WTC11 (cell line): ENCODE measurements around the gene SLAIN1. TPM values are rescaled to one million over a fixed set of nuclear protein-coding genes. Genes with fewer than 3 reads are reported as not detected.

Experiments used
- ATAC-seq: fragments of 200-7000 bp; cut with Tn5 transposase; 2 replicates; pipeline ENCODE4 v1.10.0; 2021; ENCODE audit warnings: mild to moderate bottlenecking, moderate library complexity
- CTCF ChIA-PET: fragments of 300-600 bp; sonication (Branson Sonifier 250); formaldehyde crosslinking; loops from one replicate; lab custom pipeline; 2021; ENCODE audit warnings: antibody characterized with exemption; lab: Charles Lee
- POLR2A ChIA-PET: fragments of 350-600 bp; sonication (Branson Sonifier 250); formaldehyde crosslinking; loops from one replicate; lab custom pipeline; 2021; ENCODE audit warnings: antibody characterized with exemption; lab: Charles Lee
- DNase-seq: peaks from one replicate; pipeline ENCODE4 v3.0.0; 2021; ENCODE audit warnings: low spot score
- H3K27ac Mint-ChIP-seq: 2 replicates; pipeline ENCODE4 v1.8.0; 2021; ENCODE audit warnings: mixed read lengths
- H3K27me3 Mint-ChIP-seq: 2 replicates; pipeline ENCODE4 v1.8.0; 2021; ENCODE audit warnings: low read depth, mild to moderate bottlenecking, moderate library complexity, mixed read lengths
- H3K36me3 Mint-ChIP-seq: 2 replicates; pipeline ENCODE4 v1.8.0; 2021; ENCODE audit warnings: mixed read lengths
- H3K4me1 Mint-ChIP-seq: 2 replicates; pipeline ENCODE4 v1.8.0; 2022; ENCODE audit warnings: mixed read lengths
- H3K4me3 Mint-ChIP-seq: 2 replicates; pipeline ENCODE4 v1.8.0; 2021; ENCODE audit warnings: mild to moderate bottlenecking, moderate library complexity, mixed read lengths
- H3K9me3 Mint-ChIP-seq: 2 replicates; pipeline ENCODE4 v1.8.0; 2021; ENCODE audit warnings: mixed read lengths
- ATF6 ChIP-seq: sonication (generic); formaldehyde crosslinking; IDR thresholded peaks from 2 replicates; pipeline ENCODE4 v1.8.1; 2023; ENCODE audit warnings: mild to moderate bottlenecking, missing genetic modification reagents
- CTCF ChIP-seq: fragments of 200-600 bp; IDR thresholded peaks from 2 replicates; pipeline ENCODE4 v1.8.0; 2022; ENCODE audit warnings: antibody characterized with exemption
- E2F1 ChIP-seq: sonication (generic); formaldehyde crosslinking; IDR thresholded peaks from 2 replicates; pipeline ENCODE4 v1.8.0; 2022; ENCODE audit warnings: mild to moderate bottlenecking, missing genetic modification reagents
- FOXJ3 ChIP-seq: sonication (generic); formaldehyde crosslinking; IDR thresholded peaks from 2 replicates; pipeline ENCODE4 v1.9.0; 2021; ENCODE audit warnings: missing genetic modification reagents, mild to moderate bottlenecking, borderline replicate concordance
- FOXP1 ChIP-seq: sonication (generic); formaldehyde crosslinking; IDR thresholded peaks from 2 replicates; pipeline ENCODE4 v1.8.0; 2022; ENCODE audit warnings: missing genetic modification reagents, mild to moderate bottlenecking, moderate library complexity, borderline replicate concordance
- GABPB1 ChIP-seq: sonication (generic); formaldehyde crosslinking; IDR thresholded peaks from 2 replicates; pipeline ENCODE4 v1.8.1; 2023; ENCODE audit warnings: mild to moderate bottlenecking, missing genetic modification reagents
- GRHL2 ChIP-seq: fragments of 250-450 bp; sonication (Bioruptor Pico); IDR thresholded peaks from 2 replicates; pipeline ENCODE4 v1.8.0; 2022; ENCODE audit warnings: mild to moderate bottlenecking, moderate library complexity; ENCODE audit not compliant: insufficient replicate concordance, severe bottlenecking
- IRF2 ChIP-seq: sonication (generic); formaldehyde crosslinking; IDR thresholded peaks from 2 replicates; pipeline ENCODE4 v1.8.0; 2022; ENCODE audit warnings: low read depth, missing genetic modification reagents, borderline replicate concordance
- JAZF1 ChIP-seq: fragments of 250-450 bp; sonication (Bioruptor Pico); IDR thresholded peaks from 2 replicates; pipeline ENCODE4 v1.9.0; 2021; ENCODE audit warnings: moderate library complexity, mild to moderate bottlenecking, inconsistent platforms
- JUN ChIP-seq: sonication (generic); formaldehyde crosslinking; IDR thresholded peaks from 2 replicates; pipeline ENCODE4 v1.8.0; 2023; ENCODE audit warnings: mild to moderate bottlenecking, missing genetic modification reagents
- MXD4 ChIP-seq: fragments of 250-450 bp; sonication (Bioruptor Pico); IDR thresholded peaks from 2 replicates; pipeline ENCODE4 v1.8.0; 2021; ENCODE audit warnings: mild to moderate bottlenecking, moderate library complexity, borderline replicate concordance
- MYBL2 ChIP-seq: sonication (generic); formaldehyde crosslinking; IDR thresholded peaks from 2 replicates; pipeline ENCODE4 v1.8.1; 2023; ENCODE audit warnings: mild to moderate bottlenecking, moderate library complexity, missing genetic modification reagents
- NFATC4 ChIP-seq: fragments of 250-450 bp; sonication (Bioruptor Pico); IDR thresholded peaks from 2 replicates; pipeline ENCODE4 v1.9.0; 2021; ENCODE audit warnings: mild to moderate bottlenecking
- SMAD3 ChIP-seq: sonication (generic); formaldehyde crosslinking; IDR thresholded peaks from 2 replicates; pipeline ENCODE4 v1.8.0; 2022; ENCODE audit warnings: missing genetic modification reagents, mild to moderate bottlenecking, borderline replicate concordance
- STAT6 ChIP-seq: sonication (generic); formaldehyde crosslinking; conservative IDR thresholded peaks from 2 replicates; pipeline ENCODE4 v1.8.1; 2023; ENCODE audit warnings: mild to moderate bottlenecking, low read depth, missing genetic modification reagents, moderate library complexity
- TEAD1 ChIP-seq: sonication (generic); formaldehyde crosslinking; IDR thresholded peaks from 2 replicates; pipeline ENCODE4 v1.8.0; 2022; ENCODE audit warnings: mild to moderate bottlenecking, missing genetic modification reagents
- TEAD4 ChIP-seq: sonication (generic); formaldehyde crosslinking; IDR thresholded peaks from 2 replicates; pipeline ENCODE4 v1.8.0; 2022; ENCODE audit warnings: mild to moderate bottlenecking, missing genetic modification reagents
- TP53 ChIP-seq: sonication (generic); formaldehyde crosslinking; IDR thresholded peaks from 2 replicates; pipeline ENCODE4 v1.8.1; 2023; ENCODE audit warnings: mild to moderate bottlenecking, missing genetic modification reagents
- ZNF138 ChIP-seq: sonication (generic); formaldehyde crosslinking; conservative IDR thresholded peaks from 2 replicates; pipeline ENCODE4 v1.8.1; 2022; ENCODE audit warnings: mild to moderate bottlenecking, moderate library complexity, missing genetic modification reagents
- ZNF263 ChIP-seq: sonication (generic); formaldehyde crosslinking; IDR thresholded peaks from 2 replicates; pipeline ENCODE4 v1.8.1; 2022; ENCODE audit warnings: low read depth, mild to moderate bottlenecking, moderate library complexity, missing genetic modification reagents
- ZNF425 ChIP-seq: fragments of 250-450 bp; sonication (Bioruptor Pico); conservative IDR thresholded peaks from 2 replicates; pipeline ENCODE4 v1.9.0; 2021; ENCODE audit warnings: mild to moderate bottlenecking
- ZNF512 ChIP-seq: sonication (generic); formaldehyde crosslinking; IDR thresholded peaks from 2 replicates; pipeline ENCODE4 v1.8.1; 2022; ENCODE audit warnings: missing genetic modification reagents, borderline replicate concordance
- ZSCAN18 ChIP-seq: fragments of 250-450 bp; sonication (Bioruptor Pico); IDR thresholded peaks from 2 replicates; pipeline ENCODE4 v2.1.2; 2022; ENCODE audit warnings: mild to moderate bottlenecking, moderate library complexity
- total RNA-seq: library from RNA; stranded (reverse); gene quantifications from 3 replicates; pipeline ENCODE4 v1.2.3, GENCODE V29; 2021

SLAIN1 gene
- total RNA-seq, 1 experiment from 2014 or later: 29.7 TPM

GRCh38 chr13:77725071-77725470 is 27.6 kb downstream of the SLAIN1 start:
- ChIA-PET POLR2A (no interaction called here), CTCF (interaction anchor here (1.1 kb wide), 1 partner anchor 408 kb away, joined by 3 read pairs; no protein-coding TSS in a partner anchor)
- no peaks in the 10 kb centered on the region for H3K9me3 Mint-ChIP-seq
- no peak for TF ChIP-seq MXD4 (CRISPR knock-in tag)
- no peak for TF ChIP-seq FOXJ3 (CRISPR knock-in tag)
- TF ChIP-seq ATF6 (CRISPR knock-in tag): no peak
- TF ChIP-seq GABPB1: no peak
- TF ChIP-seq ZNF512: no peak
- TF ChIP-seq IRF2 (CRISPR knock-in tag): no peak
- no peak for TF ChIP-seq ZNF263
- TF ChIP-seq TEAD4 (CRISPR knock-in tag): no peak
- TF ChIP-seq ZNF138: no peak
- TF ChIP-seq TEAD1: no peak
- no peak for TF ChIP-seq FOXP1 (CRISPR knock-in tag)
- no peak for TF ChIP-seq SMAD3
- no peak for TF ChIP-seq E2F1
- no peak for TF ChIP-seq ZSCAN18
- DNase-seq (no peak), ATAC-seq (no peak)
- no peak overlapping the region for H3K27ac Mint-ChIP-seq
- H3K27me3 Mint-ChIP-seq: no peaks in the 10 kb centered on the region
- peaks cover 28% of the 10 kb centered on the region for H3K36me3 Mint-ChIP-seq
- peaks cover 55% of the 10 kb centered on the region for H3K4me1 Mint-ChIP-seq
- no peak overlapping the region for H3K4me3 Mint-ChIP-seq

- CTCF ChIA-PET: no interaction called here
- POLR2A ChIA-PET: no interaction called here
- peak overlapping the region; percentile 30; the same call in 1 of the 2 replicates for H3K27ac Mint-ChIP-seq
- no peak overlapping the region for H3K4me3 Mint-ChIP-seq
- no peaks in the 10 kb centered on the region for H3K9me3 Mint-ChIP-seq
- DNase-seq: no peak
- peaks cover 61% of the 10 kb centered on the region for H3K4me1 Mint-ChIP-seq
- H3K27me3 Mint-ChIP-seq: no peaks in the 10 kb centered on the region
- no peak for ATAC-seq
- peaks cover 9% of the 10 kb centered on the region; the same call in 1 of the 2 replicates for H3K36me3 Mint-ChIP-seq
- no peak for TF ChIP-seq MYBL2 (CRISPR knock-in tag)
- TF ChIP-seq GRHL2 (CRISPR knock-in tag): no peak
- TF ChIP-seq ZNF425: no peak
- no peak for TF ChIP-seq STAT6 (CRISPR knock-in tag)
- TF ChIP-seq NFATC4 (CRISPR knock-in tag): no peak
- TF ChIP-seq TP53 (CRISPR knock-in tag): no peak
- no peak for TF ChIP-seq JAZF1
- TF ChIP-seq CTCF: no peak
- TF ChIP-seq JUN (CRISPR knock-in tag): no peak
Measured at GRCh38 chr13:77728265-77729125, 31.0 kb downstream of the SLAIN1 start.
